ENCODE data around the gene NID2.

Gene NID2

DNA sequence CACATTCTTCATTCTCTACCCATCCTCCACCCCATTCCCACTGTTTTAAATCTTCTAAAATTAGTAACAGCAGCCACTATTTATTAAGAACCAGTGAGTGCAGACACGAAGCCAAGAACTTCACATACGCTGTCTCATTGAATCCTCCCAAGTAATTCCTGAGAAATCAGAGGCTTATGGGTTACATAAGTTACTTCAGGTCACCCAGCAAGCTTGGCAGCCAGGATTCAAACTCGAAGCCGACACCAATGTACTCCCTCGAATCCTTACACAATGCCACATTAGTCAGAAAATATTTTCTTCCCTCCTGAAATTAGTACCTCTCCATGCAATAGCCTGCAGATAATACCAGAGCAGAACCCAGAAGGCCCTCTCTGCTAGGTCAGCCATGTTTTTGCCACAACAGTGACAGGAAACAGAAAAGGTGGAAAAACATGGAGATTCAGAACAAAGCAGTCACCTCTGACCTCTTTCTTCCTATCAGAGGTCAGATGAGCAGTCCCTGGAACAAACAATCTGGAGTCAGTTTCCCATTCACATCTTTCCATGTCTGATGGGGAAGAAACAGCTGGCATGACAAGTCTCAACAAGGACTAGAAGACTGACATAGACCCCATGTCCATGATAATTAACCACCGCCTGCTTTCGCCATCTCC is 16.4 kb downstream of the NID2 start:
- no peak for DNase-seq (ENCODE audit: low spot score)

DNA sequence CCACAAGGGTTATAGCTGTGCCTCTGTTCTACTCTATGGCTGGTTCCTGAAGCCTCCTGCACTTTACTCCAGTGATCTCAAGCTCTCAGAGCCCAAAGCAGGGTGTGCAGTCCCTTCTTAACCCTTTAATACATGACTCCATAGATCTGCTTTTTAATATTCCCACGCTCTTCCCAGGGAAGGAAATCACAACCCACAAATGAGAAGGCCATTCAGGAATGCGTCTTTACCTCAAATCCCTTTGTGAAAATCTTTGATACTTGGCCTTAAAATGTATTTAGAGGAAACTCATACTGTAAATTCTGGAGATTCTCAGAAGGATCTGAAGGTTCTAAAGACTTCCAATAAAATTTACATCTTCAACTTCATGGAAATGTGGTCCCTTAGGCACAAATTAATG is 17.0 kb downstream of the NID2 start:
- DNase-seq (ENCODE audit: low spot score), result no peak

DNA sequence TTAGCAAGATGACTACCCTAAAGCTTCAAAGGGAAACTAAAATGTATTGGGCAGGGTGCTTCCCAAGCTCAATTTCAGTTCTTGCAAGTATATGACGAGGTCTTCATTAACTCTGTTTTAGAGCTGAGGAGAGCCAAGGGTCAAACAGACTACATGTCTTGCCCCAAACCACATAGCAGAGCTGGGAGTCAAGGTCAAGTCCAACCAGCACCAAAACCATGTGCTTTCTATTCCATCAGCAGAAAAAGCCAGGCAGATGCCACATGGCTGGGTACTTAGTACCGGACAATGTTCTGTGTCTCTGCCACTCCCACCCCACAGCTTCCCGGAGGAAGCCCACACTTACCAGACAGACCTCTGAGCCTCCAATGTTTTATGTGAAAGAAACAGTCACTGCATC is 17.6 kb downstream of the NID2 start:
- no peak for DNase-seq (ENCODE audit: low spot score)

DNA sequence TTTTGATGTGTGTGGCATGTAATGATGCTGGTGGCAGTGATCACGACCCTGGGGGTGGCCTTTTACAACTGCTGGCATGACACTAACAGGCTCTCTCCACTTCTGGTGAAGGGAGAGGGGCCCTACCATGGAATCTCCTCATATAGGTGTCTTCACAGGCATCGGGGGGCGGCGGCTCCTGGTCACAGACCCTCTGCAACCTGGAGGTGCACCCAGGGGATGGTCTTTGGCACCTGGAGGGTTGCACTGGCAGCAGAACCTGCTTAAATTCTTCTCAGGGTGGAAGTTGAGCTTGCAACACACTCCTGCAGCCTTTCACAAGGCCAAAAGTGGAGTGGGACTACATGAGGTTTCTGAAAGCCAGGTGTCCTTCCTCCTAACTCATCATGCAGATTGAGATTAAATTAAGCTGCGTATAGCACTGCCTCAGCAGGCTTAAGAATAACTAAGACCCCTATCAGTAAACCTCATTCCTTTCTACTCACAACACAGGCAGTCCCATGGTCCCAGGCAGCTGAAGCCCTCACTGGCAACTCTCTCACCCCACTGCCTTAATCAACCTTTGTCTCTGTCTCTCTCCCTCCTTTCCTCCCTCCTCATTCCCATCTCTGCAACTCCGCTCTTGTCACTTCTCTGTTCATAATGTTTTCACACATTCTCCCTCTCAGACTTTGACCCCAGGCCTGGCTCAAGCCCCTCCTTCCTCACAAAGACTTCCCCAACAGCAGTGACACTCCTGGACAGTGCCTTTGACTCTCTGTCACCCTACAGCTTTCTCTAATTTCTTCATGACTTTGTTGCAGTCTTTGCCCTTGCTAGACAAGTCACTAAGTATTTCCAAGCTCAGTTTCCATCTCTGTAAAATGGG is 18.9 kb downstream of the NID2 start:
- no peak for DNase-seq (ENCODE audit: low spot score)

DNA sequence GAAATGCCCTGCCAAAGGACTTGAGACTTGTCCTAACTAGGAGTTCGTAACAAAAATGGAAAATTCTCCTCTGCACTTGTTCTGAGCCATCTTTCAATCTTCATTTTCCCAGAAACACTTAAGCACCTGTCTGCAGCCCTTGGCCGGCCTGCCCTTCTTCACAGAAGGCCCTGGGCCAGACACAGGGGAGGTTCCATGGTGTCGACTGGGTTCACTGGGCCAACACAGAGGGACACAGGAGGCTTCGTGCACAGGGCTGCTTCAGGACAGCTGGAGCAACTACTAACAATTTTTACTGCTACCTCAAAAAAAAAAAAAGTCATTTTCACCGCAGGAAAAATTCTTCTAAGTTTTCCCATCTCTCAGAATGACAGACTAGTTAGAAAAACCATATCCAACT is 19.6 kb downstream of the NID2 start:
- DNase-seq (ENCODE audit: low spot score), result no peak

DNA sequence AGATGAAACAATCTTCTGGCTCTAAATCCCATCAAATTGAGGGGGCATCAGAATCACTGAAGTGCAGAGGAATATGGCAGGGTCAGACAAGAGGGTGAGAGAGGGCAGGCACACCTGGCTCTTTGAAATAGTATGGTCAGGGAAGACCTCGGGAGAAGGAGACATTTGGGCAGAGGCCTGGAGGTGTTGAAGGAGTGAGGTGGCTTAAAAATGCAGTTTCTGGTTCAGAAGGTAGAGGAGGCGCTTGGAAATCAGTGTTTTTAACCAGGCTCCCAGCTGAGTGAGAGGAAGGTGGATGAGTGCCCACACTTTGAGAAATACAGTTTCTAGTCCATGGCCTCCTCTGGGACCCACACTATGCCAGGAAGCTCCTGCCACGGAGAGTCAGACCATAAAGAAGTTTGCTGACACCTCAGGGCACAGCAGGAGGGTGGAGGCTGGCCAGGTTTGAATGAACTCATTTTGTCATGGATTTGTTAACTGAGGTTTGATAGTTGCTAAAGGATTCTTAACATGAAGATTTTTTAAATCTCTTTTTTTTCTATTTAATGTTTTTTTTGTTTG is 20.1 kb downstream of the NID2 start:
- no peak for DNase-seq (ENCODE audit: low spot score)

DNA sequence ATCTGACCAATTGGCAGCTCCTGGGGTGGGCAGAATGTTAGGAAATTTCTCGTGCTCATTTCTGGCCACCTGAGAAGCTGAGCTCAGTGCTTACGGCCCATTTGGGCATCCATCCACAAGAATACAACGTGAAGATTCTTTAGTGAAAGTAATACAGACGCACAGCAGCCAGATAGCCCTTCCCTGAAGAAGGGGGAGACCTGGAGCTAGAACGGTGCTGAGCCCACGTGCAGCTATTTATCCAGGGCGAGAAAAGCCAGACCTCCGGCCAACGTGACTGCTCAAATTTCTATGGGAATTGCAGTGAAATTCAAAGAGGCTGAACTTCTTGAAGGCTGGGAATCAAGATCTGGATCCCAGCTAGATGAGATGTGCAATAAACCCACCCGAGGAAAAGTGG is 20.7 kb downstream of the NID2 start:
- DNase-seq (ENCODE audit: low spot score), result no peak

DNA sequence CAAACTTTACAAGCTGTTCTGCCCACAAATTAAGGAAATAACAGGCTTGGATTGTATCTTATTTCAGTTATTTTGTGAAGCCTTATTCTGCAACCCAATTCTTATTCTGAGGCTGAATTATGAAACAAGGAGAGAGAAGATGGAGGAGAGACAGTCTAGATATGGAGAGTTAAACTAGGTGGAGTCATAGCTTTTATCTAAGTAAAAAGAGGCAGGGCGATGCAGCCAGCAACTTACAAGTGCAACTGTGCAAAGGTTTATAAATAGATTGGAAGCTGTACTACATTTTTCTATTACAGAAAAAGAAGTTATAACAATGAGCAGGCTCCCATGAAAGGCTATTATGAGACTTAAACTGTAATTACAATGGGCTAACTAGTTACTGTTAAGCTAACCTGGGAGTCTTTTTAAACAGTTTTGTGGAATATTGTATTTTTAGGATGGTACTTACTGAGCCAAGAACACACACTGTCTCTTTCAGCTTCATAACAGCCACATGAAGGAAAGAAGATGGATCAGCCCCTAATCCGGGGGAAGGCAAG is 22.4 kb downstream of the NID2 start:
- no peak for DNase-seq (ENCODE audit: low spot score)

DNA sequence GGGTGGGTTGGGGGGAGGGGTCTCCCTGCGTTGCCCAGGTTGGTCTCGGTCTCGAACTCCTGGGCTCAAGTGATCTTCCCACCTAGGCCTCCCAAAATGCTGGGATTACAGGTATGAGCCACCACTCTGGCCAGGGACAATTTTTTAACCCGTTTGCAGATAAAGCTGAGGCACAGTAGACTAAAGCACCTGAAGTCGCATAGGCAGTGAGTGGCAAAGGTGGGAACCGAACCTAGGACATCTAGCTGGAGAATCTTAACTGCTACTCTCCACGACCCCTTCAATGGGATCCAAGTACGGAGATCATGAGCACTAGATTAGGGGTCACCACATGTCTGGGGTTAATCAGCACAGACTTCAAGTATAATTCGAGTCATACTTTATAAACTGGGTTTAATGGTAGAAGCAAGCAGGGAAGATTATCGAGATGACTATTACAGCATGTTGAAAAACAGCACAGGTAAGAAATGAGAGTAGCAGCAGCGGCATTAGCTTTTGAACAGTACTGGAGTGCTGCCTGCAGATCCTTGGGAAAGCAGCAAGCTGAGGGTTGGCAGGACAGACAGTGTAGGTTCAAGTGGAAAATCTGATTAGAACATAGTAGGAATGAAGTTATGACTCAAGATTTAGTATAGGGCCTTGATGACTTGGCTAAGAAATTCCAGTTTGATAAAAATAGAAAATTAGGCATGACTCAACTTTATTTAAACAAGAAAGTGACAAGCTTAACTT is 23.9 kb downstream of the NID2 start:
- no peak for DNase-seq (ENCODE audit: low spot score)

DNA sequence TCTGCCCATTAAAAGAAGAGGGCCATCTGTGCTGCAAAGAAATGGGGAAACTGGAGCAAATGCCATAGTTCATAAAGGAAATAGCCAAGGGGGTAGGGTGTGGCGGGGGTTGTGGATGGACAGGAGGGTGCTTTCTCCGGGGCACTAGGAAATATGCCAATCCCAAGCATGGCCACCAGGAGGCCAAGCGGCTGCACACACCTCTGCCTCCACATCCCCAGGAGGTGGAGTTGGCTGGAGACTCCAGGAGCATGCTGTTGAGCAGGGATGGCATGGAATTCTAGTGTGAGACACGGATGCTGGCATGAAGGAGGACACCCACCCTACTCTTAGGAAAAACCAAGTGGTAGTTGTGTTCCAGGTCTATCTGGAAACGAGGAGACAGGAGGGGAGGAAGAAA is 25.2 kb downstream of the NID2 start:
- peak; percentile 49 for DNase-seq (ENCODE audit: low spot score)

DNA sequence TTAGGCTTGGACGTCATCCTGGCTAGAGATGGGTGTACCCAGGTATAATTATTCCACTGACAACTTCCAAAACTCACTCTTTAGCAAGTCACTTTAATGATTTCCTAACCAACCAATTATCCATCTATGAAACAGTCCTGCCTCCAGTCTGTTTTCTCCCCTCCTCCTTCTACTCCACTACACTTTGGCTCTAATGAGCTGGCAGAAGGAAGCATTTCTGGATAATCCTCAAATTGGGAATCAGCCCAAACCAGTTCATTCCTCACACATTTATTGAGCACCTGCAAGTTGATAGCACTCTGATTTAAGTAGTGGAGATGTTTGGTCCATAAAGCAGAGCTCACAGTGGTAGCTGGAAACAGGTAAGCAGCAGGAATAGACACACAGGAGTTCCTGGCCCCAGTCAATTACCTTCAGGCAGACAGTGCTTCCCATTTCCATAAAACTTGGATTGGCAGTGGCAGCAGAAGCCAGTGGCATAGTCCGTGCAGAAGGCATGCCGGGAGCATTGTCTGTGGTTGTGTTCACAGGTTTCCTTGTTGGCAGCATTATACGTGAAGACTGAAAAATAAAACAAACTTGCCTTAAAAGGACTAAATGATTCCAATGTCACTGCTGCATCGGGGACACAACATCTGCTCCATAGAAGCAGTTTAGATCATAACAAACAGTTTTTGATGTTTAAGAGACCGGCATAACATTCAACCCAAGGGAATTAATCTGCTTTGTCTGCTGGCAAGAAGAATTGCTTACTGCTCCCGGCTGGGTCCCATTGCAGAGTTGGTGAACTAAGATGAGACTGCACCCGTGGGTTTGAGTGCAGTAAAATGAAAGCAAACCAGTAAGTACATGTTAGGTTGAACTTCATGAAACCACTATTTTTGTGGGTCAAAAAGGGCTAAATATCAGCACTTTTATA is 26.2 kb downstream of the NID2 start:
- DNase-seq (ENCODE audit: low spot score), result no peak

DNA sequence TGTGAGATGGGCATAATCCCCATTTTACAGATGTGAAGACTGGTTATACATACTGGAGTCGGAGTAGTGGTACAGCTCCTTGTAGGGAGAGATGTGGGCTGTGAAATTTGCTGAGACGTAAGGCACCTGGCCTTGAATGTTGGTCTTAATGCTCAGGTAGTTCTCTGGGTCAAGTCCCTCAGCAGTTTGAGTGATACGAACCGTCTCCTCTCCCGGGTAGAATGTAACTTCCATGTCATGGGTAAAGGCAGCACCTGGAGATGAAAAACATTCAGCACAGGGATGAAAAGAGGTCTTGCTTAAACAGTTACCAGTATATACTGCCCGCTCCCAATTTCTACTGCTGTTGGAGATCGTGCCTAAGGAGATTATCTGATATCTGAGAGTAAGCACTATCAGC is 28.3 kb downstream of the NID2 start:
- DNase-seq (ENCODE audit: low spot score), result no peak

DNA sequence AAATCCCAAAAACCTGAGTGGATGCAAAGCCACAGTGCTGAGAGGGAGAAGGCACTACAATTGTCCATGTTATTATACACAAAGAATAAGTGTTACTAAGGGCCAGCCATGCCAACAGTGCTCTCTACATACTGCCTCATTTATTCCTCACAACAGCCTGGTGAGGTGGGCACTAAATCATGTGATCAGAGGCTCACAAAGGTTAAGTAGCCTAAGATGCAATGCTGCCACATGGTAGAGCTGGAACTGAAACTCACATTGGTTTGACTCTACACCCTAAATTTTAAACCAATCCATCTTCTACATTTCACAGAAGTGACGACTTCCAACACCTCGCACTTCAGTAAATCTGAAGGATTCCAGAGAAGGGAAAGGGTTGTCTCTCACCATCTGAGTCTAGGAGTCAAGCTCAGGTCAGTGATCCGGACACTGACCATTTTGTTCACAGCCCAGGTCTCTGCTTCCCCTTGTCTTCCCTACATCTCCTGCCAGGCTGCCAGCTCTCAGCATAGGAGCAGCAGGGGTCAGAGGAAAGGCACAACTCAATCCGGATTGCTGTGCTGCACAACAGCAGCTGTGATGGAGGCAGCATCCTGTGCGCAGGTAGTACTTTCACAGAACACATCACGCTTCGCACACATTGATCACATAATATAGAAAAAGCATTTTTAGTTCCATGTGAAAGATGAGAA is 29.6 kb downstream of the NID2 start:
- no peak for DNase-seq (ENCODE audit: low spot score)

DNA sequence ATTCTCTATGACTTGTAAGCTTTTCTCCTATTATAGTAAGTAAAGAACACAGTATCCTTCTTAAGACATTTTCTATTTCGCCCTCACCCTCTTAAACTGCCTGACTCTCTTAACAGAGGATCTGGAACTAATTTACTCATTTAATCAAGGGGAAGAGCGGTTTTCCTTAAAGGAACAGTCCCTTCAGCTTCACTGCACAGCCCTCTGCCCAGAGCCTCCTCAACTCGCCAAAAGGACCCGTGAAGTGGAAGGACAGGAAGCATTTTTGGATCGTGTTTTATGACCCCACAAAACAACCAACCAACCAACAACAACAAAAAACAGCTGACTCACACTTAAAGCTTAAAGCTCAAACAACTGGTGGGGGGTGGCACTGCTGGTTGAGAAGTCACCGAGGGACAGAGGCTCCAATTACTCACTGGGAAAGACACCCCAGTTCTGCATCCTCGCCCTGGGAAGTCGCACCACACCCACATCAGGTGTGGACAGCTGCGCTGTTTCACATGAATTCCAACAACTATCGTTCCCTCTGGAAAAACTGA is 35.7 kb downstream of the NID2 start:
- peak; percentile 37 for DNase-seq (ENCODE audit: low spot score)

DNA sequence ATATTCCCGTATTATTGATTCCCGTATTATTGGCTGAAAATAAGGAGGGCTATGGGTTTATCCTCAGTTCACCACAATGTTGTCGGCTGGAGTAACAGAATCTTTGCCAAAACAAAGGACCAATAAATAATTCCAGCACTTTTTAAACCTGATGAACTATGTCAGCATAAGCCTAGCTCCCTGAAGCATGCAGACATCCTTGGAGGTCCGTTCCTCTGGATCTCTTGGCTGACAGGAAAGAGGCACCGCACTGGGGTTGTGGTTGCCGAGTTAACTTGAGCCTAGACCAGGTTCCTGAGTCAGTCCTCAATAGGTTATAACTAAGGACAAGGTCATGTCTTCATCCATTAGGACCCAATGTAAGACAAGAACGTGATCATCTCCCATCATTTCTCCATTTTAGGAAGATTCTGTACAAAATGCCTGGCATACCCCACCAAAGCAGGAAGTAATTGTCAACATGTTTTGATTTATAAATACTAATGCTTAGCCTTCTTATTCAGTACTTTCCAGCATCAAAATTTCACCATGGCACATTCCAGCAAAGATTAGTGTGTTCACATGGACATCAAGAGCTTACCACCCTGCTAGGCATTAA is 36.6 kb downstream of the NID2 start:
- DNase-seq (ENCODE audit: low spot score), result no peak

DNA sequence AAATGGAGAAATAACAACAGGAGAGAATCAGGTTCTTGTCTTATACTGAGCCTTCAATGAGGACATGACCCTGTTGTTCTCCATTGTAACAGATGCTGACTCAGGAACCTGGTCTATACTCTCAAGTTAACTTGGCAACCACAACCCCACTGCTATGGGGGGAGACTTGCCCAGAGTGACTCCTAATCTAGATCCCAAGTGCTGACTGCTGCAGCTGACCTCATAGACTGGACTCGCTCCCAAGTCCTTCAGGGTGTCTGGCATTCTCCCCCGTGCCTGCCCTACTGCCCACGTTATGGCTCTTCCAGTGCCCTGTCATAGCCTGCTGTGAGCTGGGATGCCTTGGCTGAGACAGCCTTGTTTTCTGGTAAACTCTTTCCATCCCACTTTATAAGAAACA is 37.1 kb downstream of the NID2 start:
- no peak for DNase-seq (ENCODE audit: low spot score)

DNA sequence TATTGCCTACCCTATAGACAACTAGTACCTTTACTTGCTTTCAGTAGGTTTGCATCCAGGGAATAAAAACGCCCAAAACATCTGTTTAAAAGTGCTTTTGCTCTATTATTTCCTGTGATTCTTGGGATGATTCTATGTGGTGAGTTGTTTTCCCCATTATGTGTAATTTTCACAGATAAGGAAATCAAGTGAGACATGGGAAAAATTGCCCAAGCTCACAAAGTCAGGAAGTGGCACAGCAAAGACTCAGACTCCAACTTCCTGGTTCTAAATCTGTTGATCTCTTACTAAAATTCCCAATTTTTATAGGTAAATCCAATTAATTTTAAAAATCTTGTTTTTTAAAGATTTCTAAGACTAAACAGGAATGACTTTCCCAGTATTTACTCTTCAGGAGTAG is 39.0 kb downstream of the NID2 start:
- DNase-seq (ENCODE audit: low spot score), result no peak

DNA sequence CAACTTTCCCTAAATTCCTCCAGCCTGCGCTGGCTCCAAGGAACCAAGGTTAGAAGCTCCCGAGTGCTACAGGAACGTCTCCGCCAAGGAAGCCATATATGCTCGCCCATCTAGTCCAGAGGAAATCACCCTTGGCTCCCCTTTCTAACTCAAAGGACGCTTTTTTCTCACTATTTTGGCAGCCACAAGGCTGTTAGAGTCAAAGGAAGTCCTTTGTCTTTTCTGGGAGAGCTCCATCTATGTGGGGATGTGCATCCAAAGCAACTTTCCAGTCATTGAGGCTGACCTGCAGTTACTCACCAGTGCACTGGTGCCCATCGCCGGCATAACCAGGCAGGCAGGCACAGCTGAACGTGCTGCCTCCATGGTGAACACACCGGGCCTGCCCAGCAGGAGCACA is 42.0 kb downstream of the NID2 start:
- DNase-seq (ENCODE audit: low spot score), result no peak

DNA sequence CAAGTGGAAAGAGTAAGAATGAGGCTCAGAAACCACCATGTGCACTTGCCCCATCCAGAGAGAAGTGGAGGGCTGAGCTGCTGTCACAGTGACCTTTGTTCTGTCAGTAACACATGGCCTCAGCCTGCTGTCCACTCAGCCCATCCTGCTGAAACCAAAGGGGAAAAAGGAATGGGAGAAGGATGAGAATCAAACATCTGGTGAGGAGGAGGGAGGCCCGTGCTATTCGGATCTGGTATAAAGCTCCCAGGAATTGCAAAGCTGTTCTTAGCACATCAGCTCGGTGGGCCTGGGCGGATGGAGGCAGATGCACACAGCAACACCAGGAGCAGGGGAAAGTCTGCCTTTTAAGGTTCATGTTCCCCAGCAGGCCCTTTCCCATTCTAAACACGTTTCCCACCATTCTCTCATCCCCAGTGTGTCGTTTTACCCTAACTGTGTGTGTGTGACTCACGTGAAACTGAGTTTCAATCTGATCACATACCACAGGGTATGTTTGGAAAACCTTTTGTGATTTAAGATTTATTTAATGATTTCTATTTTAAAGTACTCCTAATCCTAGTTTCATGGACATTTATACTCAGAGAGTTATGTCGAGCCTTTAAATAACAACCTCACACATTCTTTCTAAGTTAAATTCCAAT is 42.7 kb downstream of the NID2 start:
- DNase-seq (ENCODE audit: low spot score), result no peak

Measured in SK-N-DZ (cell line).